Prostate gland (tissue), 2 donors: Measurements from ENCODE around the gene ARMS2.

Experiments used
- POLR2A ChIP-seq: fragments of 450-650 bp; IDR thresholded peaks from one replicate; pipeline ENCODE4 v1.6.1; 2016; ENCODE audit warnings: antibody characterized with exemption, mild to moderate bottlenecking
- TF ChIP-seq, protein P1 (sequence below), 4 experiments: fragments of 200-600 bp in 2 of 4; fragments of 450-650 bp in 2 of 4; sonication (generic) in 2 of 4; IDR thresholded peaks; 1 replicate in 3 of 4; 2 replicates in 1 of 4; pipeline ENCODE4 v1.5.1; 2016 to 2019; ENCODE audit warnings: antibody characterized with exemption in 4 of 4, mild to moderate bottlenecking in 2 of 4, moderate library complexity in 2 of 4

DNA sequence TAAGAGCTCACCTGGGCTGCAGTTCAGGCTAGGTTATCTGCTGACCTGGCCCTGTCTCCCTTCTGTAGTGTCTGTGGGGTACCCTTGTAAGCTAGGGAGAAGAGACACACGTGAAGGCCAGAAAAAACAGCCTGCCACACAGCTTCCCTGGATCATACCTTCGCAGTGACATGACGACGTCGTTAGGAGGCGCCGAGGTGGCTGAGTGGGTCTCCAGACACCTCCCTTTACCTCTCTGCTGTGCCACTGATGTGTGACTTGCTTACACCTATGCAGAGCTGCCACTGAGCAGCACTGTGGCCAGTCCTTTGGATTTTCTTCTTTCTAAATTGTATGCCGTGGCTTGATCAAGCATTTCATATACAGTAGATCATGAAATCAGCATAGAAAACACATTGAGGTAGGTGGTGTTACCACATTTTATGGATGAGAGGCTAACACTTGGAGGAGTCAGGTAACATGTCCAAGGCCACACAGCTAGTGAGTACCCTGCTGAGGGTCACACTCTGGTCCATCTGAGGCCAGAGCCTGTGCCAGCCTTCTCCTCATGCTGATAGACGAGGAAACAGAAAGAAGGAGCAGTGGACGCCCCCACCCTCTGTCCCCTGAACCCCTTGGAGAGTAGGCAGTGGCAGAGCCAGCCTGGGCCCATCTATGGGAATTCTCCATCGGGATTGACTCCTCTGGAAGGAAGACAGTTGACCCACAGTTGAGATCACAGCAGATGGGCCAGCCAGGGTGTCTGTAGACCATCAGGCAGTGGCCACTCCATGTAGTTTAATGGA, 30.0 kb downstream of the ARMS2 start:
- TF ChIP-seq POLR2A = no peak
- TF ChIP-seq, protein P1, sequence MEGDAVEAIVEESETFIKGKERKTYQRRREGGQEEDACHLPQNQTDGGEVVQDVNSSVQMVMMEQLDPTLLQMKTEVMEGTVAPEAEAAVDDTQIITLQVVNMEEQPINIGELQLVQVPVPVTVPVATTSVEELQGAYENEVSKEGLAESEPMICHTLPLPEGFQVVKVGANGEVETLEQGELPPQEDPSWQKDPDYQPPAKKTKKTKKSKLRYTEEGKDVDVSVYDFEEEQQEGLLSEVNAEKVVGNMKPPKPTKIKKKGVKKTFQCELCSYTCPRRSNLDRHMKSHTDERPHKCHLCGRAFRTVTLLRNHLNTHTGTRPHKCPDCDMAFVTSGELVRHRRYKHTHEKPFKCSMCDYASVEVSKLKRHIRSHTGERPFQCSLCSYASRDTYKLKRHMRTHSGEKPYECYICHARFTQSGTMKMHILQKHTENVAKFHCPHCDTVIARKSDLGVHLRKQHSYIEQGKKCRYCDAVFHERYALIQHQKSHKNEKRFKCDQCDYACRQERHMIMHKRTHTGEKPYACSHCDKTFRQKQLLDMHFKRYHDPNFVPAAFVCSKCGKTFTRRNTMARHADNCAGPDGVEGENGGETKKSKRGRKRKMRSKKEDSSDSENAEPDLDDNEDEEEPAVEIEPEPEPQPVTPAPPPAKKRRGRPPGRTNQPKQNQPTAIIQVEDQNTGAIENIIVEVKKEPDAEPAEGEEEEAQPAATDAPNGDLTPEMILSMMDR (IDR thresholded peaks at IDR 0.05) = no peak
